Dermis microvascular lymphatic vessel endothelial cell (primary cell): ENCODE measurements around the gene ARF5. TPM values are rescaled to one million over a fixed set of nuclear protein-coding genes. Genes with fewer than 3 reads are reported as not detected.
"Not testable (repeated sequence)": the region's sequence is repeated elsewhere in the genome, so short reads cannot be mapped to it uniquely, and the experiment has no call there.

Experiments
- DNase-seq, 2 donors: peaks; one replicate each; pipeline versions ENCODE4 v3.0.0 to v3.0.0-alpha.2; 2010; ENCODE audit warnings: low read depth in 2 of 2
- total RNA-seq: library from RNA; depleted of rRNA; stranded (reverse); fragments of >200 nt; gene quantifications from 2 replicates; pipeline ENCODE4 v1.2.1, GENCODE V29; 2014

Gene ARF5
- 170 and 179 TPM in 2 replicates for total RNA-seq

DNA sequence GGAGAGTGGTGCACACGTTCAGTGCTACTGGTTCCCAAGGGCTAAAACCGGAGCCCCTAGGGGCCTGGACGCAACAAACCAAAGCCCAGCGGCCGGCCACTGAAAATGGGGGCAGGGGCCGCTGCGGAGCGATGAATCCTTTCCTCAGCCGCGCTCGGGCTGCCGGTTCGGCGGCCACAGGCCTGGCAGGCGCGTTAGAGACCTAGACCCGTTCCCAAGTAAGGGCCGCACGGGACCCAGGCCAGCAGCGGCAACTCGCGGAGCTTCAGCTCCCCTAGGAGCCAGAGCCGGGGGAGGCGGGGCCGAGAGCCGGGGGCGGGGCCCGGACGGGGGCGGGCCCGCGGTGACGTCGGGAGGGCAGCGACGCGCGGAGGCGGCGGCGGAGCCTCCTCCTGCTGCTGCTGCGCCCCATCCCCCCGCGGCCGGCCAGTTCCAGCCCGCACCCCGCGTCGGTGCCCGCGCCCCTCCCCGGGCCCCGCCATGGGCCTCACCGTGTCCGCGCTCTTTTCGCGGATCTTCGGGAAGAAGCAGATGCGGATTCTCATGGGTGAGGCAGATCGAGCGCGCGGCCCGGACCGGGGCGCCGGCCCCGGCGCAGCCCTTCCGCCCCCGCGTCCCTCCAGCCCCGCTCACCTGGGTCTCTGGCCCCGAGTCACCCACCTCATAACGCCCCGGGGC lies at the start of gene ARF5:
TSS of gene ARF5 (plus strand) at position 393 of the 678 bp plus-strand sequence. CDS start at position 481, 88 bp downstream.
- DNase-seq = peak; percentile 42 to 87

DNA sequence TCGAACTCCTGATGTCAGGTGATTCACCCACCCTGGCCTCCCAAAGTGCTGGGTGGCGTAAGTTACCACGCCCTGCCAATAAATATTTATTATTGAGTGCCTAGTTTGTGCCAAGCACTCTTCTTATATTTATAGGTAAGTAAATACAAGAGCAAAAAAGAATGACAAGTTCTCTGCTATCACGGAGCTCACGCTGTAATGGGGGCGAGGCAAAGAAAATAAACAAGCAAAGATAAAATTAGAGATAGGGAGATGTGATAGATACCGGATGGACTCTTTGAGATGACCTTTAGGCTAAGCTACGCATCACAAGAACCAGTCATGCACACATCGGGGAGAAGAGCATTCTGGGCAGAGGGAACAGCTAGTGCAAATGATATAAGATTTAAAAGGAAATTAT lies 49.1 kb upstream of the ARF5 start:
- no peak for DNase-seq

DNA sequence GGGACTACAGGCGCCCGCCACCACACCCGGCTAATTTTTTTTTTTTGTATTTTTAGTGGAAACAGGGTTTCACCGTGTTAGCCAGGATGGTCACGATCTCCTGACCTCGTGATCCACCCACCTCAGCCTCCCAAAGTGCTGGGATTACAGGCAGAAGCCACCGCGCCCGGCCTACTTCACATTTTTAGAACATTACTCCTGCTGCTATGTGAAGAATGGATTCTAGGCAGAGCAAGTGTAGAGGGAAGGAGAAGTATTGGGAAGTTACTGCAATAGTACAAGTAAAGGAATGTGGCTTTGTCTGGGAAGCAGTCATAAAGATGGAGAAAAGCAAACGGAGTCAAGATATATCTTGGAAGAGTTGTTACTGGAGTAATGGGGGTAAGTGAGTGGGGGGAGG lies 47.8 kb upstream of the ARF5 start:
- not testable (repeated sequence) for DNase-seq

DNA sequence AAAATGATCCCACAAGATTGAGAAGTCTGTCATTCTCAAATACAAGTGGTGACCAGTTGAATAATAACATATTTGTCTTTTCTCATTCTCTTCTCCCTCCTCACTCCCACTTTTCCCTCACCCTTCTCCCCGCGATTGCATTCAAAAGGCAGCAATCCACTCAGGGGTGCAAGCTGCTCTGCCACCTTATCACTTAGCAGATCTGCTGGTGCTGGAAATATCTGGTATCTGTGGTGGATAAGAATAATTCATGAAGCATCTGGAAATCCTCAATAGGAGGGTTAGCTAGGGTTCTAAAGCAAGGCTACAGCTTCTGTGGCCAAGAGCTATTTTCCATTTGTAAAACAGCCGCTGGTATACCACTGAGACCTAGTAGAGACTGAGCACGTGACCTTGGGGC lies 46.7 kb upstream of the ARF5 start:
- no peak for DNase-seq

DNA sequence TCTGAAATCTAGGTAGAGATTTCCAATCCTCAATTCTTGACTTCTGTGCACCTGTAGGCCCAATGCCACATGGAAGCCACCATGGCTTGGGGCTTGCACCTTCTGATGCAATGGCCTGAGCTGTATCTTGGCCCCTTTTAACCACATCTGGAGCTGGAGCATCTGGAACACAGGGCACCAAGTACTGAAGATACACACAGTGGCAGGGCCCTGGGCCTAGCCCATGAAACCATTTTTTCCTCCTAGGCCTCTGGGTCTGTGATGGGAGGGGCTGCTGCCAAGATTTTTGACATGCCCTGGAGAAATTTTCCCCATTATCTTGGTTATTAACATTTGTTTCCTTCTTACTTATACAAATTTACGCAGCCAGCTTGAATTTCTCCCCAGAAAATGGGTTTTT lies 41.9 kb upstream of the ARF5 start:
- no peak for DNase-seq

DNA sequence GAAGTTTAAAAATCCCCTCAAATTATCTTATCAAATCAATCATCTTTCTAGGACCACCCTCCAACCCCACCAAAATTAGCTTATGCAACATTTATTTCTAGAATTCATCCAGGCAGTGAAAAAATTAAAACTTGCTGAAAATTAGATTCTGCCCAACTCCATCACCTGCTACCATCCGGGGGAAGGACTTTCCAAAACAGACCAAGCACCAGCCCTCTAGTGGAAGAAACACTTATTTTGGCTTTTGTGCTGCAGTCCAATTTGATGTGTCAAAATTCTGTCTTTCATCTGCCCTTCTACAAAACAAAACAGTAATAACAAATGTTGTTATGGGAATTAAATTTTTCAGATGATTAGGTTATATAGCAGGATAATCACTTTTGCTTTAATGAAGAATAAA lies 38.0 kb upstream of the ARF5 start:
- no peak for DNase-seq

DNA sequence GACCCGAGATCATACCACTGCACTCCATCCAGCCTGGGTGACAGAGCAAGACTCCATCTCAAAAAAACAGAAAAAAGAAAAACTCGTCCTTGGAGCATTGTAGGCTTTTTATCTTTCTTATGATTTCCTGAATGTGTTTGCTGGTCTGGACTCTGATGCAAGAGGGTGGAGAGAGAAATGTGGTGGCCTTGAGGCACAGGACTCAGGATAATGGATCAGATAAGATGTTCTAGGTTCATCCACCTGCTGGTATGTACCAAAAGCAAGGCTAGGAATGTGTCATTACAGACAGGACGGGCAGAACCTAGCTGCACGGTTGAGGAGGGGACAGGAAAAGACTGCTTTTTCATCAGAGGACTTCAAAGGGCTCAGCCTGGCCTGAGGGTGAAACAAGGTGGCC lies 36.3 kb upstream of the ARF5 start:
- DNase-seq = no peak

DNA sequence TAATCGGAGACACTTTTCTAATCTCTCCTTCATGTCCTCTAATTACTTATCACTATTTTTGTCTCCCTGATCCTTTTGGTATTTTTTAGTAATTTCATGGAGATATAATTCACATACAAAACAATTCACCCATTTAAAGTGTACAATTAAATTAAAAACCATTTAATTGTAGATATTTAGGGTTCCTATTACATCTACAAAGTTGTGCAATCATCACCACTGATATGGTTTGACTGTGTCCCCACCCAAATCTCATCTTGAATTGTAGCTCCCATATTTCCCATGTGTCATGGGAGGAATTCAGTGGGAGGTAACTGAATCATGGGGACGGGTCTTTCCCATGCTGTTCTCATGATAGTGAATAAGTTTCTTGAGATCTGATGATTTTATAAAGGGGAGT lies 31.8 kb upstream of the ARF5 start:
- no peak for DNase-seq

DNA sequence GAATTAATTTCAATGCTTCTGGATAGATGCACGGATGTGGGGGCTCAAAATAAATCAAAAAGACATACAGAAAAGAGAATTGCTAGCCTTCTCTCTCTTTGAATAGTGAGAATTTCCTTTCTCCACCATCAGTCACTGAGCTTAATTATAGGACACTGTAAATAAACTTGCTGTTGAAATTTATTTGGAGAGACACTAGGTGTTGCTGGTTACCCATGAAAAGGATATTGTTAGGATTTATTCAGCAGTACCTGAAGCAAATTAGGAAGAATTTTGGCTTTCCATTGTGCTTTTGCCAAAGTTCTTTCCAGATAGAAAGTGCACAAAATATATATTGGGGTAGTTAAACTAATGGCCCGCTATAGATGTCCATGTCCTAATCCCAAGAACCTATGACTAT lies 30.4 kb upstream of the ARF5 start:
- no peak for DNase-seq

DNA sequence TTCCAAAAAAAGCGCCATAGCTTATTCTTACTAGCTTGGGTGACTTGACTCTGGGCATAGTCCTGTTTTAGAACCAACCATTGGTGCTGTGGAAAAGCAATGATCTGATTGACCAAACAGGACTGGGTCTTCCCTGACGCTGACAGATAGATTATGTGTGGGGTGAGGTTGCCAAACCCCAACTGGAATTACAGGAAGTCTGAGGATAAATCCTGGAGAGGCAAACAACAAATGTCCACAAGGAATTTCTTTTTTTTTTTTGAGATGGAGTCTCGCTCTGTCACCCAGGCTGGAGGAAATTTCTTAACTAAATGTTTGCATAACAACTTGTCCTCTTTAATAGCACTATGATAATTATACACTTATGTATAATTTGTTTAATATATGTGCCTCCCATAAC lies 22.0 kb upstream of the ARF5 start:
- DNase-seq = no peak

DNA sequence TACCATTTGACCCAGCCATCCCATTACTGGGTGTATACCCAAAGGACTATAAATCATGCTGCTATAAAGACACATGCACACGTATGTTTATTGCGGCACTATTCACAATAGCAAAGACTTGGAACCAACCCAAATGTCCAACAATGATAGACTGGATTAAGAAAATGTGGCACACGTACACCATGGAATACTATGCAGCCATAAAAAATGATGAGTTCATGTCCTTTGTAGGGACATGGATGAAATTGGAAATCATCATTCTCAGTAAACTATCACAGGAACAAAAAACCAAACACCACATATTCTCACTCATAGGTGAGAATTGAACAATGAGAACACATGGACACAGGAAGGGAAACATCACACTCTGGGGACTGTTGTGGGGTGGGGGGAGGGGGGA lies 20.2 kb upstream of the ARF5 start:
- DNase-seq = not testable (repeated sequence)

DNA sequence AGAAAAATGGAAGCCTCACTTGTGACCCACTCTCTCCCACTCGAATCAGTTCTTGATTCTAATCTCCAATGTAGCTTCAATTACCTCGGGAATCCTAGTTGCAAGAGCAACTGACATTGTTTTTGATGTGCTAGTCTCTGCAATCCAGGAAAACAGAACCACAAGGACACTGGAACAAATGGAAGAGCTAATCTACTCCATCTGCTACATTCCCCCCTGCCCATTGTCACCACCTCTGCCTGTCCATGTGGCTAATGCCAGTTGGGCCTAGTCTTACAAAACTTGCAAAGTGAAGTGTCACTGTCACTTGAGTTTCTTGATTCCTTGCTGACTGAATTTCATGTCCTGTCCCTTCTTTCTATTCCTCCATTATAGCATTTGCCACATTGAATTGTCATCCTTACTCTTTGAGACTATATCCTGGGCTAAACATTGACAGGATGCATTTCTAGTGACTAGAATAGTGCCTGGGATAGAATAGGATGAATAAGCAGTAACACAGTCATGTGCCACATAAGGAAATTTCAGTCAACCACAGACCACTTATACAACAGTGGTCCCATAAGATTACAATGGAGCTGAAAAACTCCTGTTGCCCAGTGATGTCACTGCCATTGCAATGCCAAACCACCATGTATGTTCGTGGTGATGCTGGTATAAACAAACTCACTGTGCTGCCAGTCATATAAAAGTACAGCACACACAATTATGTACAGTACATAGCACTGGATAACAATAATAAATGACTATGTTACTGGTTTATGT lies 16.3 kb upstream of the ARF5 start:
- DNase-seq = no peak

DNA sequence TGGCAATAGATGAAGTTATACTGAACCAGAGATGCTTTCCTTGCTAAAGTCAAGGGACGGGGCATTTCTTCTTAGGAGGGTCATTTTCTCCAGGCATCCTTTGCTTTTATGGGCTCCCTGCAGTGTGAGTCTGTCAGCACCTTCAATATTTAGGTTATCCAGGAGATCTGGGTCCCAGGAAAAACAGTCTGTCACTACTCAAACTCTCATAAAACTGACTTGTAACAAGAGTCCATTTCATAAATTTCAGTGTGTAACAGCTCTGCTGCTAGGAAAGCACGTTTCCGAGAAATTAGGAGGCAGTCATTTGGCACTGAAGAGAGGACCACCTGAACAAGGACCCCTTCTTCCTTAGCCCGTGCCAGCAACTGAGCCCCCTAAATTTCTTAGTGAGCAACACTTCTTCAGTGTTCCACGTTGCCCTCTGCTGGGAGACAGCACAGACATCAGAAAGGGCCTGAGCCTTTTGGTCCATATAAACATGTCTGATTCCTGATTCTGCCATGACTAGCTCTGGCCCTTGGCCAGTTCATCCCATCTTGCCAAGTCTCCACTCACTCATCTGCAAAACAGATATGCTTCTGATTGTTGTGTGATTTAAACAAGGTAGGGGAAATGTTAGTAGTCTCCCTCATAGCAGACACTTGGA lies 10.1 kb upstream of the ARF5 start:
- peak in 1 of 2 donors; percentile 30 for DNase-seq

DNA sequence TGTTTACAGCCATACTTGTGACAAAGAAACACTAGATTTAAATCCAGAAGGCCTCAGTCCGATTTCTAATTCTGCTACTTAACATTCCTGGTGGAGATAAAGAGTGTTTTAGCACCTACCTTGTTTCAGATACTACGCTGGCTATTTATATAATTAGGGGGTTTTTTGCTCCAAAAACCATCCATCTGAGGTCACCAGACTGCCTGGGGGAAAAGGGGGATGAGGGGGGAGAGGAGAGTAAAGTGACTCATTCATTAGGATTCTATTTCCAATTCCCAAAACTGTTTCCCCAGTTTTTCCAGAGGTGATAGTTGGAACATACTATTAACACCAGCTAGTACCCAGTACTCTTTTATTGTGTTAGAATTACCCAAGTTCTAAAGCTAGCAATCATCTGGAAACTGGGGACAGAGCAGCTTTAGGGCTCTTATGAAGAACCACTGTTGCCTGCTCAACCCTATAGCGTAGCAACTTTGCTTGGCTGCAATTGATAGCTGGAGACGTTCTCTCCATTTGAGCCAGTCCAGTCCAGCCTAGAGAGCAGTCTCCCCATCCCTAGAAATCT lies 9.4 kb upstream of the ARF5 start:
- DNase-seq = no peak

DNA sequence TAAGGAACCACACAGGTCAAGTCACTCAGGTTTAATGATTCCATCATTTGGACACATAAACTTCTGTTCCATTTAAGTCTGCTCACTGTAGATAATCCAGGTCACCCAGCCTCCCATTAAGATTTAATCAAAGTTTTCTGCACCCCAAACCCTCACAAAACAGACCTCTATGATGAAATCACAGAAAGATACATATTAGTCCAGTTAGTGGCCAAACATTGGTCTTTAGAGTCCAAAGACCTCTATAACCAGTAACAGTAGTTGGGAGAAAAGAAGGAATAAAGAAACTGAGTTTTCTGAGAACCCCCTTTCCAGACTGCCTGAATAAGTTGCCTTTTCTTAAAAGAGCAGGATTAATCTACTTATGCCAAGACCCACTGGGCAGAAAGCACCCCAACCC lies 7.6 kb upstream of the ARF5 start:
- no peak for DNase-seq

DNA sequence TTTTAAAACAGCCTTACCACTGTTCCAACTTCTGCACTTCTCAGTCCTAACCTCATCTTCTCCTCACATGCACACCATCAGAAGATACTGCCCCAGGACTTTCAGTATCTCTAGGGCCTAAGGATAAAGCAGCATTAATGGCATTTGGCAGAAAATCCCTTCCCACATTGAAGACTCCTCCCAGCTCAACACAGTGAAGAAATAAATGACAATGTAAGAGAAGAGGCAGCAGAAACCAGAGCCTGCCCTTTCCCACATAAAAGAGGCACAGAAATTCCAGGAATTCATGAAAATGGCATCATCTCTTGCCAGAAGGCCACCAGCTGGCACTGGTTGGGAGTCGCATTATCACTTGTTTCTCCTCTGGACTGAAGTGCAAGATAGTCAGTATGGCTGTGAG lies 6.5 kb upstream of the ARF5 start:
- no peak for DNase-seq

DNA sequence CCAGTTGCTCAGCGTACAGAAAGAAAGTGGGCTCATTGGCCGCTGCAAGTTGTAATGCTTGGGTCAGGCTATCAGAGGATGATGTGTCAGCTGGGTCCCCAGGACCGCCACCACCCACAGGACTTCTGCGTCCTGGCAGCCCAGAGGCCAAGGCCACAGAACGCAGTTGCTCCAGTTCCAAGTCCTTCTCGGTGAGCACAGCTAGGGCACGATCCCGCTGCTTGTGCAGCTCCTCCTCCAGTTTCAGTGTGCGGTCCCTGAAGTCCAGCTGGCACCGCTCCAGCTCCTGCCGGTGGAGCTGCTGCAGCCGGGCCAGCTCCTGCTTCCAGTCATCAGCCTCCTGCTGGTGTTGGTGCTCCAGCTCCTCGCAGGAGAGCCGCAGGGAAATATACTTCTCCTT lies 5.8 kb upstream of the ARF5 start:
- no peak for DNase-seq

DNA sequence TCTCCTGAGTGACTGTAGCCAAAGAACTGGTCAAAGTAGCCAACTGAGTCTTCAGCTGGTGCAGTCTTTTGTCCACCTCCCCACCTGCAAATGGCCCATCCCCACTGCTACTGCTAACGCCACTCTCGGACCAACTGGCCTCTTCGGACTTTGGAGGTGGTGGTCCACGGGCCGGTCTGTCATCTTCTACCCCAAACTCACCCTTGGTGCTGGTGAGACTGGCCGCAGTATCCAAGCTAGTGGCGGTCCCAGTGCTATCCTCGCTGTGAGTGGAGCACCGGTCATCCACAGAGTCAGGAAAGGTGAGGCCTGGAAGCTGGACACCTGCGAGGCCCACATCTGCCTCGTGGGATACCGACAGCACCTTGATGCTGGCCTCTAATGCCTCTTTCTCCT lies 3.6 kb upstream of the ARF5 start:
- DNase-seq = no peak

DNA sequence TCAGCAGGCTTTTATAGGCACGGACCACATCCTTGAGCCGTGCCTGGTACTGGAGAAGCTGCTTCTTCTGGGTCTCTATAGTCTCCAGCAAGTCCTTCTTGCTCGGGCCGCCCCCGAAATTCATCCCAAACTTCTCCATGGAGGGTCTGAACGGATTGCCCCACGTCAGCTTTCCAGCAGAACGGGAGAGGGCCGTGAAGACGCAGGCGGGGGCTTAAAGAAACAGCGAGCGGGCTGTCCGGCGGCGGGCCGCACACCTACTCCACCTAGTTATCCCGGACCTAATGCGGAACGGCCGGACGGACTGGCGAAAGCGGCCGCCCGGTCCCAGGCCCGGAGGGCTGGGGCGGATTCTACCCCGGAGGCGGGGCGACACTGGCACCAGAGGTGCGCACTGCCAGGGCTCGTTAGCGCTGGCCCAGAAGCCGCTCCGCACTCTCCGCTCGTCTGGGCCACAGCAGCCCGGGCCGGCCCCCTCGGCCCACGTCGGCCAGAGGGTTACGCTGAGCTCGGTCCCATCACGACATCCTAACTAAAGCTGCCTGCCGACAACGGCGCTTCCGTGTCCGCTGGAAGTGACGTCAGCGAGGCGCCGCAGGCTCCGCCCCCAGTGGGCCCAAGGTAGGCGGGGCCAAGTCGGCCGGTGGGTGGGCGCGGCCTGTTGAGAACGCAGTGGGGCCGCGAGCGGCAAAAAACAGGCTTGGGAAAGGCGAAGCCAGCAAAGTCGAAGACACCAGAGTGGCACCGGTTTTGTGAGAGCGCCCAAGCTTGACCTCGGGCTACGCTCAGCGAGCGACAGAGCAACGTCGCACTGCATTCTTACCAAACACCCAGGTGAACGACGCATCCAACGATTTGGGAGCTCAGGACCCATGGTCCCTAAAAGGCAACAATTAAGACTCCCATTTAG lies 2.9 kb upstream of the ARF5 start, which contains the start of gene GCC1:
TSS of gene GCC1 (minus strand) at position 553 of the 910 bp plus-strand sequence. CDS start at position 139, 414 bp downstream.
- peak; percentile 80 to 92 for DNase-seq

DNA sequence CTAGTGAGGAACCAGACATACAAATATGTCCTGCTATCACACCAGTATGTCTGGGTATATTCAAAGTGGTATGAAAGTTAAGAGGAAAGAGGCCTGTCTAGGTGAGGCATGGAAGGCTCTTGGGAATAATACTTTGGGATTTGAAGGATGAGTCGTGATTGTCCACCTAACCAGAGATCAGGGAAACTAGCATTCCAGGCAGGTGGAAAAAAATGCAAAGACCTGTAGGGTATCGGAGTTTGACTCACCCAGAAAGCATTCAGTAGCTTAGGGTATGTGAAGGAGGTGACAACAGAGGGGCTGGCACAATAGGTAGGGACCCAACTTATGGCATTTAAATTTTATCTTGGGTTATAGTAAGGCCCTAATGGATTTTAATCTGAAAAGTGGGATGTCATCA lies 1.9 kb upstream of the ARF5 start:
- no peak for DNase-seq

DNA sequence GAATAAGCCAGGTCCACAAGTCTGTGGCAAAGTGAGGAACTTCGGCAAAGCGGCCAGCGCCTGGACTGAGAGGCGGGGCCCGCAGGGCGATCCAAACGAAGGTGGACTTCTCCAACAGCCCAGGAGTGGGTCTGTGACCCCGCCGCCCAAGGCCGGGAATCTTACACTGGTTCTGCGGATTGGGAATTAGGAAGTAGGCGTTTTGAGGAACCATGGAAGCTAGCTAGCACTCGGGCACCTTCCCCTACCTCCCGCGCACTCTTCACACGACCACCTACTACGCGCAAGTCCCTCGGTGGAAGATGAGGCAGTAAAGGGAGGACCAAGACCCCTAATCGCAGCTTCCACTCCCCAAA lies 570 bp upstream of the ARF5 start:
- no peak for DNase-seq
